CD4-positive, CD25-positive, alpha-beta regulatory T cell (primary cell): Measurements from ENCODE around the gene SH3RF2. TPM values are rescaled to one million over a fixed set of nuclear protein-coding genes. Genes with fewer than 3 reads are reported as not detected.
A peak's percentile ranks its signal among the peaks of the same experiment; 100 is the strongest.

Source experiments
- ATAC-seq, 2 donors: fragments of 150-1000 bp; cut with Tn5 transposase; one replicate each; pipeline ENCODE4 v1.10.0; 2021; ENCODE audit warnings: low read depth in 2 of 2, moderate number of reproducible peaks in 2 of 2, moderate library complexity in 1 of 2
- DNase-seq, 3 donors: peaks; one replicate each; pipeline versions ENCODE4 v3.0.0 to v3.0.0-alpha.2; 2012 to 2022; ENCODE audit warnings: mixed read lengths in 1 of 3
- H3K27ac ChIP-seq: one replicate; pipeline ENCODE4 v1.7.0; 2013; ENCODE audit warnings: mild to moderate bottlenecking, low read length; ENCODE audit not compliant: insufficient read depth, poor library complexity, severe bottlenecking
- H3K27me3 ChIP-seq: one replicate; pipeline ENCODE4 v1.7.0; 2013; ENCODE audit warnings: low read length; ENCODE audit not compliant: control insufficient read depth, insufficient read depth
- H3K36me3 ChIP-seq: one replicate; pipeline ENCODE4 v1.7.0; 2013; ENCODE audit warnings: mild to moderate bottlenecking, low read length, moderate library complexity; ENCODE audit not compliant: control insufficient read depth, insufficient read depth
- H3K4me1 ChIP-seq: 2 replicates; pipeline ENCODE4 v1.7.0; 2013; ENCODE audit warnings: mild to moderate bottlenecking, low read length; ENCODE audit not compliant: insufficient read depth, control insufficient read depth, poor library complexity, severe bottlenecking
- H3K4me3 ChIP-seq: one replicate; pipeline ENCODE4 v1.7.0; 2013; ENCODE audit warnings: low read depth, mild to moderate bottlenecking, low read length, moderate library complexity
- H3K9me3 ChIP-seq, 2 experiments: 1 replicate in 1 of 2; 2 replicates in 1 of 2; pipeline ENCODE4 v1.7.0; 2013; ENCODE audit warnings: low read length in 2 of 2, mild to moderate bottlenecking in 1 of 2, moderate library complexity in 1 of 2; ENCODE audit not compliant: control insufficient read depth in 2 of 2
- H3K27ac Mint-ChIP-seq, 3 donors: one replicate each; pipeline ENCODE4 v1.8.0; 2020 to 2022; ENCODE audit warnings: mild to moderate bottlenecking in 3 of 3, mixed read lengths in 3 of 3, moderate library complexity in 2 of 3
- H3K27me3 Mint-ChIP-seq: one replicate; pipeline ENCODE4 v1.8.0; 2022; ENCODE audit warnings: mild to moderate bottlenecking, mixed read lengths
- H3K36me3 Mint-ChIP-seq: one replicate; pipeline ENCODE4 v1.8.0; 2020; ENCODE audit warnings: mixed read lengths
- H3K4me1 Mint-ChIP-seq, 4 donors: one replicate each; pipeline ENCODE4 v1.8.0; 2020 to 2022; ENCODE audit warnings: mixed read lengths in 4 of 4, mild to moderate bottlenecking in 1 of 4
- H3K4me3 Mint-ChIP-seq, 4 donors: one replicate each; pipeline ENCODE4 v1.8.0; 2020 to 2022; ENCODE audit warnings: mild to moderate bottlenecking in 4 of 4, mixed read lengths in 4 of 4, moderate library complexity in 3 of 4
- H3K9me3 Mint-ChIP-seq, 7 donors: one replicate each; pipeline ENCODE4 v1.8.0; 2020 to 2022; ENCODE audit warnings: mixed read lengths in 7 of 7, mild to moderate bottlenecking in 3 of 7, moderate library complexity in 2 of 7
- polyA plus RNA-seq, 4 donors: library from polyadenylated mRNA; unstranded; fragments of 300-500 nt; fragmentation: Illumina TruSeq; gene quantifications; one replicate each; pipeline ENCODE4 v1.2.3, GENCODE V29; 2021
- total RNA-seq: library from RNA; stranded (reverse); gene quantifications from one replicate; pipeline ENCODE4 v1.2.3, GENCODE V29; 2022

Gene SH3RF2
- total and polyA plus RNA-seq, 5 donors from 2014 or later: 0.52 to 4.5 (median 0.70) TPM; not detected in 1

GRCh38 chr5:146041180-146041789, 104.9 kb downstream of the SH3RF2 start:
- Mint-ChIP-seq H3K9me3 (peaks cover 0 to 2% (median 0%) of the 10 kb centered on the region in 7 donors), H3K27ac (no peak overlapping the region), H3K4me3 (no peak overlapping the region), H3K36me3 (no peaks in the 10 kb centered on the region), H3K4me1 (no peaks in the 10 kb centered on the region), H3K27me3 (no peaks in the 10 kb centered on the region)
- no peaks in the 10 kb centered on the region for H3K4me1 ChIP-seq
- H3K4me3 ChIP-seq: no peak overlapping the region
- no peaks in the 10 kb centered on the region for H3K9me3 ChIP-seq
- ATAC-seq (no peak), DNase-seq (peak in 1 of 3 donors; percentile 5)
- no peak overlapping the region for H3K27ac ChIP-seq
- no peaks in the 10 kb centered on the region for H3K36me3 ChIP-seq
- no peaks in the 10 kb centered on the region for H3K27me3 ChIP-seq

DNA sequence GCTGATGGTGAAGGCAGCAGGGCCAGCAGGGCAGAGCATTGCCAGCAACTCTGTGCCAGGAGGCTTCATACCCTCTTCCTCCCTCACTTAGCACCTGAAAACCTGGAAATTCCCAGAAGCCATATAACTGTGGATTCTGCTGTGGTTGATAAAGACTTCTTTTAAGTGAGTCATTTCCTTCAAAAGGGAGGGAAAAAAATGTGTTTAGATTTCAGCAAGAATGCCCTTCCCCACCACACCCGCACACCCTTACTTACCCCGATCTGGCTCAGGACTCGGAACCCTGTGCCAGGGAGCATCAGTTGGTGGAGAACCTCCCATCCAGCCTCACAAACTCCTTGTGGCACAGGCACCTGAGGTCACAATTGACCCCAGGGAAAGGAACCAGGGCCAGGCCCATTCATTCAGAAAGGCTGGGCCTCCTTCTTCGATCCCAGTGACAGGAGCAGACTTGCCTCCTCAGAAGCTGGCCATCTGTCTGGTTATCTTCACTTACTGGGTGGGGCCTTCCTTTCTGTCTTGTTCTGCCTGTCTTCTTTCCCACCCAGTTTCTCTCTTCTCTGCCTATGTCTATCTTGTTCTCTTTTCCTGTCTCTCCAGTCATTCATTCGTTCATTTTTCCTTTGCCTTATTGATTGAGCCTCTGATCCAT, 106.4 kb downstream of the SH3RF2 start:
- peaks cover 0 to 2% (median 0%) of the 10 kb centered on the region in 7 donors for H3K9me3 Mint-ChIP-seq
- no peak overlapping the region for H3K27ac Mint-ChIP-seq
- ATAC-seq (no peak), DNase-seq (no peak)
- no peaks in the 10 kb centered on the region for H3K36me3 Mint-ChIP-seq
- no peaks in the 10 kb centered on the region for H3K27me3 Mint-ChIP-seq
- no peak overlapping the region for H3K27ac ChIP-seq
- no peaks in the 10 kb centered on the region for H3K36me3 ChIP-seq
- no peak overlapping the region for H3K4me3 ChIP-seq
- H3K4me1 Mint-ChIP-seq: no peaks in the 10 kb centered on the region
- H3K9me3 ChIP-seq: no peaks in the 10 kb centered on the region
- no peaks in the 10 kb centered on the region for H3K4me1 ChIP-seq
- H3K27me3 ChIP-seq: no peaks in the 10 kb centered on the region
- no peak overlapping the region for H3K4me3 Mint-ChIP-seq

DNA sequence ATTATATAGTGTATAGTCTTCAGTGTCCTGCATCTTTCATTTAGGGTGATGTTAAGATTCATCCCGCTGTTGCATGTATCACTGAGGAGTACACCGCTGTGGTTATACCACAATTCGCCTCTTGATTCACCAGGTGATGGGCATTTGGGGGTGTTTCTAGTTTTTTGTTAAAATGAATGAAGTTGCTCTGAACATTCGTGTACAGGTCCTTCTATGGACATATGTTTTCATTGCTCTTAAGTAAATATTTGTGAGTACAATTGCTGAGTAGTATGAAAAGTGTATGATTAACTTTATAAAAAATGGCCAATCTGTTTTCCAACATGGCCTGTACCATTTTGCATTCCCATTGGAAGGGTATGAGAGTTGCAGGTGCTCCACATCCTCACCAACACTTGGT, 107.3 kb downstream of the SH3RF2 start:
- no peak overlapping the region for H3K4me3 ChIP-seq
- no peaks in the 10 kb centered on the region for H3K36me3 ChIP-seq
- Mint-ChIP-seq H3K9me3 (peaks cover 0 to 2% (median 0%) of the 10 kb centered on the region in 7 donors), H3K36me3 (no peaks in the 10 kb centered on the region), H3K27me3 (no peaks in the 10 kb centered on the region), H3K4me3 (no peak overlapping the region), H3K4me1 (no peaks in the 10 kb centered on the region), H3K27ac (no peak overlapping the region)
- H3K9me3 ChIP-seq: no peaks in the 10 kb centered on the region
- ATAC-seq (no peak), DNase-seq (no peak)
- H3K27me3 ChIP-seq: no peaks in the 10 kb centered on the region
- no peak overlapping the region for H3K27ac ChIP-seq
- no peaks in the 10 kb centered on the region for H3K4me1 ChIP-seq

DNA sequence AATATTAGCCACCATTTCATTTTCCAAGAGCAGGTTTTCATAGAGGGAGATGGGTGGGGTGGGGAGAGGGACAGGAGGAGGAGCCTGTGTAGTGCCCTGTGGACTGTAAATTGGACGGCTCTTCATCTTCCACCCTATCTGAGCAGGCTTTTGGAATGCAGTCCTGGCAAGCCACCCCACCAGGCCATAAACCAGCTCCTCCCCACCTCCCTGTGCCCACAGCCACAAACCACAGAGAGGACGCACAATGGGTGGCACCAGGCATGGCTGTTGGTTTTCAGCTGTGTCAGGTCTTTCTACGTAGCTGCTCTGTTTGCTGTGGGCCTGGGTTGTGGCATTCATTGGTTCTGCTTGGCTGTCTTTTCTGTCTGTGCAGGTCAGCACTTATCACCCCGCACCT, 111.0 kb downstream of the SH3RF2 start:
- Mint-ChIP-seq H3K4me1 (no peaks in the 10 kb centered on the region), H3K9me3 (peaks cover 0 to 2% (median 0%) of the 10 kb centered on the region in 7 donors), H3K27ac (no peak overlapping the region), H3K4me3 (no peak overlapping the region), H3K27me3 (no peaks in the 10 kb centered on the region), H3K36me3 (no peaks in the 10 kb centered on the region)
- Histone ChIP-seq H3K36me3 (no peaks in the 10 kb centered on the region), H3K9me3 (no peaks in the 10 kb centered on the region), H3K27ac (no peak overlapping the region), H3K27me3 (no peaks in the 10 kb centered on the region), H3K4me3 (no peak overlapping the region), H3K4me1 (no peaks in the 10 kb centered on the region)
- DNase-seq (no peak), ATAC-seq (no peak)

- Histone ChIP-seq H3K9me3 (no peaks in the 10 kb centered on the region), H3K27me3 (no peaks in the 10 kb centered on the region), H3K4me1 (no peaks in the 10 kb centered on the region), H3K27ac (no peak overlapping the region), H3K4me3 (no peak overlapping the region), H3K36me3 (no peaks in the 10 kb centered on the region)
- no peaks in the 10 kb centered on the region for H3K4me1 Mint-ChIP-seq
- H3K4me3 Mint-ChIP-seq: no peak overlapping the region
- peaks cover 0 to 2% (median 0%) of the 10 kb centered on the region in 7 donors for H3K9me3 Mint-ChIP-seq
- no peaks in the 10 kb centered on the region for H3K36me3 Mint-ChIP-seq
- no peak for ATAC-seq
- DNase-seq: peak in 1 of 3 donors; percentile 5
- H3K27me3 Mint-ChIP-seq: no peaks in the 10 kb centered on the region
- no peak overlapping the region for H3K27ac Mint-ChIP-seq
These were observed 112.8 kb downstream of the SH3RF2 start for GRCh38 chr5:146048994-146049703.

DNA sequence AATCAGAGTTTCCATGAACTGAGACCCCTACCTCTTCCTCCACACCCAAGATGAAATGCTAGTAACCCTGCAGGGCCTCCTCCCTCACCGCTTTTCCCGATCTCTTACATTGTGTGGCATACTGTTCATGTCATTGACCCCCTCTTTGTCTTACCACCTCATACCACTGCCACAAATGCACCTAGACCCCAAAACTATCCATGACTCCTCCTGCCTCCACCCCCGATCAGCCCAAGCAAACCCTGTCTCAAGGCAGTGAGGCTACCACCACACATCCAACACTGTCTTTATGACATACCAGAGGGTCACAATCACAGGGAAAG, 113.3 kb downstream of the SH3RF2 start:
- Mint-ChIP-seq H3K36me3 (no peaks in the 10 kb centered on the region), H3K4me1 (no peaks in the 10 kb centered on the region), H3K4me3 (no peak overlapping the region), H3K27ac (no peak overlapping the region), H3K27me3 (no peaks in the 10 kb centered on the region), H3K9me3 (peaks cover 0 to 2% (median 0%) of the 10 kb centered on the region in 7 donors)
- no peak for ATAC-seq
- DNase-seq: no peak
- Histone ChIP-seq H3K27me3 (no peaks in the 10 kb centered on the region), H3K4me1 (no peaks in the 10 kb centered on the region), H3K36me3 (no peaks in the 10 kb centered on the region), H3K27ac (no peak overlapping the region), H3K9me3 (no peaks in the 10 kb centered on the region), H3K4me3 (no peak overlapping the region)

DNA sequence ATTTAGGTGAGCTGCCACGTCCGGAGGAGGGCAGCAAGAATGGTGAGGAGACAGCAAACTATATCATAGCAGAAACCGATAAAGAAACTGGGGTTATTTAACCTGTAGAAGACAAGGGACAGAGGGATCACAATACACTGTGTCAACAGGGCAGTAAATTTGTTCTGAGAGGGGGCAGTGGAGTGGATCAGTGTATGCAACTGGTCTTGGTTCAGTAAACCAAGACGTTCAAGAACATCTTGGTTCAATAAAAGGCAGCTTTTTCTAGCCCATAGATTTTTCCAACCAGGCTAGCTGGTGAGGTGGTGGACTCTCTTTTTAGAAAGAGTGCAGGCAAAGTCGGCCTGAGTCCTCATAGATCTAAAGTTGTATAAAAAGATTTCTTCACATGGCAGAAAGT, 113.7 kb downstream of the SH3RF2 start:
- no peaks in the 10 kb centered on the region for H3K4me1 ChIP-seq
- H3K4me1 Mint-ChIP-seq: no peaks in the 10 kb centered on the region

More for the DNA sequence above, 113.7 kb downstream of the SH3RF2 start:
- Mint-ChIP-seq H3K27me3 (no peaks in the 10 kb centered on the region), H3K27ac (no peak overlapping the region), H3K36me3 (no peaks in the 10 kb centered on the region), H3K9me3 (peaks cover 0 to 2% (median 0%) of the 10 kb centered on the region in 7 donors), H3K4me3 (no peak overlapping the region)
- Histone ChIP-seq H3K9me3 (no peaks in the 10 kb centered on the region), H3K27ac (no peak overlapping the region), H3K27me3 (no peaks in the 10 kb centered on the region), H3K4me3 (no peak overlapping the region), H3K36me3 (no peaks in the 10 kb centered on the region)
- ATAC-seq: no peak
- DNase-seq: no peak
